Mesenteric fat pad (tissue), 1 donor: ENCODE data around the gene CMIP. TPM values are rescaled to one million over a fixed set of nuclear protein-coding genes. Genes with fewer than 3 reads are reported as not detected.

Experiments
- DNase-seq: peaks from one replicate; pipeline ENCODE4 v3.0.0-alpha.2; 2020; ENCODE audit warnings: low spot score
- total RNA-seq: library from RNA; stranded (reverse); fragmentation: NEBNext Ultra II Directional; extraction: Animal tissue kit (Norgen Biotek cat#: 25700); gene quantifications from one replicate; pipeline ENCODE4 v1.2.1, GENCODE V29; 2021
- donor health status: DM: yes; HTN: yes; CAD: no.

The CMIP gene
- total RNA-seq, 1 donor from 2014 or later = 68.4 TPM

DNA sequence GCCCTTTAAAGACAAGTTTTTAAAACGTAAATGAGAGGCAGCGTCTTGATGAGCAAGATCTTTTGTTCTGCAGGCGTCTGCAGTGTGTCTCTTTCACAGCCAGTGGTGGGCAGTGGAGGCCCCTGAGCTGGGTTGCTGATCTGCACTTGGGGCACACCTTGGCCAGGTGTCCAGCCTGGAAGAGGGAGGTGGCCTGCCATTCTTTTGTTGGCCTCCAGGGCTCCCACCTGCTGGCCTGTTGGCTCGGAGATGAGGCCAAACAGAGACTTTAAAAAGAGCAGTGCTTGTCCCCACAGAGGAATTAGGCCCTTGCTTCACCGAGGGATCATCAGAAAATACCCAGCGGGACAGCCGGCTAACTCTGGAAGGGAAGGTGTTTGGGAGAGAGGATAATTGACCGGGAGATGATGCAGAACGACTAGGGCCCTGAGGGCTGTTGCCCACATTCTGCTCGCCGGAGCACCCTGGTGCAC lies 188.6 kb downstream of the CMIP start:
- DNase-seq = no peak

DNA sequence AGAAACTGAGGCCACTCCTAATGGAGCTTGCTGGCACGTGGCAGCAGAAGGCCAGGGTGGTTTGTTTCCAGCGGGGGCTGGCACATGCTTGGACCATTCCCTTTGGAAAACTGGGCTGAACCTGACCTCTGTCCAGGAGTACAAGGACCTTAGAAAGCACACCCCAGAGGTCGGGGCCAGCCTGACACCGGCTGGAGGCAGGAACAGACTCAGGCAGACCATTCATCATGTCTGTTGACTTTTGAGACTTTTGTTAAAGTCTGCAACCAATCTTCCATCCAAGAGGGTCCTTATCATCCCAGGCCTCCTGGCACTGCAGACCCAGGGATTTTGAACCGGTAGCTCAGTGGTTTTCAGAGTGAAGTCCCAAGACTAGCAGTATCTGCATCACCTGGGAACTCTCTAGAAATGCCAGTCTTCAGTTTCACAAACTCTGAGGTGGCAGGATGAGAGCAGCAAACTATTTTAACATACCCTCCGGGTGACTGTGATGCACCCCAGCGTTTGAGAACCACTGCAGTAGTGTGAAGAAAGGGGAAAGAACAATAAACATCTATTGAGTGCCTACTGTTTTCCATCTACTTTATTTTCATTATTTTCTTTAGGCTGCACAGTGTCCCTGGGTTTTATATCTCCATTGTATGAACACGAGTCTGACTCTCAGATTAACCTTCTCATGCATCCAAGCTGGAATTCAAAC lies 189.2 kb downstream of the CMIP start:
- DNase-seq = no peak

DNA sequence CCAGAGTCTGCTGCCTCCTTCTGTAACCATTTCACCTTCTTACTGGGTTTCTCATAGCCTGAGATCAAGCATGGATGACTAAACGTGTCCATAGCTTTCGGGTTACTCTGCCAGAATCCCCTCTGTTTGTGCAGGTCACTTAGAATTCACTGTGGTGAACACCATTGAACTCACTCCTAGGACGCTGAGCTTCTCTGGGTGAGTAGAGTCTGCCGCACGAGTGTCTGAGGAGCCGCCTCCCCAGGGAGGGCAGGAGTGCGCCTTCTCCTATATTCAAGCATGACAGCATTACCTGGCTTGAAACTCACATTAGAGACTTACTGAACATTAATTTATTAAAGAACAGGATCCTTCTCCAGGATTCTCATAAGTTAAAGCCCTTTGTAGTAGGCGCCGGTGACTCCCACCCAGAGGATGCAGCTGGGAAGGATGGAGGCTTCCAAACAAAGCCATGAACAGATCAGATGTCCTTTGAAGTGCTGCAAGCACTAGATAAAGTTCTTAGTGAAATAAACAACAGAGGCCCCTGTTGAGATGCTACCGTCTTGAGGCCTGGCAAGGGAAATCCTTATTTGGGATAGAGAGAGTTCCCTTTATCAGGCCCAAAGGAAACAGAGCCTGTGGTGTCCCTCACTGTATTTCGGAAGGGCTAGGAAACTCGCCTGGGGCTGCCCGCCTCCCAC lies 189.9 kb downstream of the CMIP start:
- DNase-seq = no peak

DNA sequence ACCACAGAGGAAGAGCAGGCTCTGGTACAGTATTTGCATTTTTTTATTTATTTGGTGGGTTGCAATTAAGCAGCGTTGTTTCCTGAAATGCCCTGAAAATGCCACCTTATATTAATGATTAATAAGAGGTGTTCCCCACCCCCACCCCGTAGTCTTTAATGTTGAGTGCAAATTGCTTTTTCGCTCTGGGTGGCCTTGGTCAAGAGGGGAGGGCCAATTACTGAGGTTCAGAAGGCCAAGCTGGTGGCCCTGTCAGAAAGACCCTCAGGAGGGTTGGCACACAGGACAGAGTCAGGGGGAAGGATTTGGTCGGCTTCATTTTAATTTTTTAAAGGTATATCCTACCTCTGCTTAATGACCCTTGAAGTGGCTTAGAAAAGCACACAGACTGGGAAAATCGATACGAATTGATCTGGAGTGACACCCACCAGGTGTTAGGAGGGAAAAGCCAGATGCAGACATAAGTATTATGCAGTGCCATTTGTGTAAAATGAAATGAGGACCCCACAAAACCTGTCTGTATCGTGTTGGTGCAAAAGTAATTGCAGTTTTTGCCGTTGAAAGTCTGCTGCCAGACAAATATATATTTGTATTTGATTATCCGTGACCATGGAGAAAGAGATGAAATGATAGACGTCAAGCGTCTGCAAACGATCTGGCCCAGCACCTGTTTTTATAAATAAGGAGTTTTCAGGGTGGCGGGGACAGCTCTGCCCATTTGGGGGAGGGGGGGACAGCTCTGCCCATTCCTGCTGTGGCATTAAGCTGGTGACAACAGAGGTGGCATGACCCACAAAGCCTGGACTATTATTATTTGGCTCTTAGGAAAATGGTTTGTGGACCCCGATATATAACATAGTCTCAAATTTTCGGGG lies 190.7 kb downstream of the CMIP start:
- DNase-seq = no peak

DNA sequence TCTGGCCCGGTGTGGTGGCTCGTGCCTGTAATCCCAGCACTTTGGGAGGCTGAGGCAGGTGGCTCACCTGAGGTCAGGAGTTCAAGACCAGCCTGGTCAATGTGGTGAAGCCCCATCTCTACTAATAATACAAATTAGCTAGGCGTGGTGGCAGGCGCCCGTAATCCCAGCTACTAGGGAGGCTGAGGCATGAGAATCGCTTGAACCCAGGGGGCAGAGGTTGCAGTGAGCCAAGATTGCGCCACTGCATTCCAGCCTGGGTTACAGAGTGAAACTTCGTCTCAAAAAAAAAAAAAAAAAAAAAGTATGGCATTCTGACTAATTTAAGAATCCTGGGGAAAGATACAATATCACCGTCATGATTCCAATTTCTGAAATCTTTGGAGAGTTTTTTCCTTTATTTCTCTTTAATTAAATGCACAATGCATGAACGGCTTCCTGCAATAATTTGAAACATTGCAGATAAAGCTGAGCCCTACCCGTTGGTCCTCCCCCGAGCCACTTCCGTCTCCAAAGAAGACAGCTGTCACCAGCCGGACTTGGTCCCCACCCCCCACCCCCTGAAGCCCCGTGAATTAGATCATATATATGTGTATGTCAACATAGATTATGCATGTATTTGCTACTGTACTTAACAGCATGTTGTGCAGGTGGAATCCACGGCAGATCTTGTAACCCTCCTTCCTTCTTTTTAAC lies 191.8 kb downstream of the CMIP start:
- no peak for DNase-seq

DNA sequence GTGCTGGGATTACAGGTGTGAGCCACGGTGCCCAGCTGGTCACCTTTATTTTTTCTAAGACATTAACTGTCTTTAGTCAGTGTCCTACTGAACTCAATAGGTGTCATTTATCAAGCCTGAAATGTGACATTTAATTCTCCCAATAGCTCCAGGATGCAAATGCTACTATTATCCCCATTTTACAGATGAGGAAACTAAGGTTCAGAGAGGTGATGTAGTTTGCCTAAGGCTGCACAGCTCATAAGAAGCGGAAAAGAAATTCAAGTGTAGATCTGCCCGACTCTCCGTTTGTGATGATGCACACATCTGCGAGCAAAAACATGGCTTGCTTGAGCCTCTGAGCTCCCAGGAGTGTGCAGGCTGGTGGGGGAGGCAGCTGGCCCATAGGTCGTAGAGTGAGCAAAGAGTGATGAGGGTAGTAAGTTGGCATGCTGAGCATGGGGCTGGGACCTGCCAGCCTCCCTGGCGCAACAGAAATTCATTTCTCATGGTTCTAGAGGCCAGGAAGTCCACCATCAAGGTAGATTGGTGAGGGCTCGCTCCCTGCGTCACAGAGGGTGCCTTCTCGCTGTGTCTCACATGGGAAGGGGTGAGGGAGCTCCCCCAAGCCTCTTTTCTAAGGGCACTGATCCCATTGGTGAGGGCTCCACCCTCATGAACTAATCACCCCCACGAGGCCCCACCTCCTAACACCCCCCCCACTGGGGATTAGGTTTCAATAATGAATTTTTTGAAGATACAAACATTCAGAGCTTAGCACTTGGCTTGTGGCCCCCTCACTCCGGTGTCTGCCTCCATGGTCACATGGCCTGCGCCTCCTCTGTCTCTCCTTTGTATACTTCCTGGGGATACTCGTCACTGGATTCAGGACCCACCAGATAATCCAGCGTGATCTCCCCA lies 193.0 kb downstream of the CMIP start:
- no peak for DNase-seq

DNA sequence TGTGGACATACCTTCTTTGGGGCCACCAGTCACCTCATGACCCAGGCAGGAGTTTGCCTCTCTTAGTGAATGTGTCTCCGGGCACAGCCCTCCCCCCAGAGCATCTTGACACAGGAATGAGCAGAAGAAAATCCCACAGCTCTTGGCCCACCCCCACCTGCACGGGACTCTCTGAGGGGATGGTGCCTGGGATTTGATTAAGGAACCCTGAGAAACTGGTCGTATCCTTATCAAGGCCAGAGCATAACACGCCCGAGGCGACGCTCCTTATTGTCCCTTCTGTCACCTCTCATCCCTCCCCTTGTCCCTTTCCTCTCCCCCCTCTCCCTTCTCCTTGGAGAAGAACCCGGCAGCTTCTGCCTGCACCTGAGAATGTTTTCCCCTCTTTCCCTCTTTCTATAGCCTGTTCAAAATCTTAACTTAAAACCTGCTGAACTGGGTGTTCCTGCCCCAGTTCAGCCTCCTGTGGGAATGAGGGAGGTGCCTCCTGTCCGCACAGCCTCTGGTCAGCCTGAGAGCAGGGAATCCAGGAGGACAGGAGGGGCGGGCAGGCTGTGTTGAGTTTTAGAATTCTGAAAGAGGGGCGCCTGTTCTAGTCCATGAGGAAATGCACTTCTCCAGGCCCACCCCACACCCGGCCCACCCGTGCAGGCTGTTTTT lies 193.8 kb downstream of the CMIP start:
- DNase-seq = no peak

DNA sequence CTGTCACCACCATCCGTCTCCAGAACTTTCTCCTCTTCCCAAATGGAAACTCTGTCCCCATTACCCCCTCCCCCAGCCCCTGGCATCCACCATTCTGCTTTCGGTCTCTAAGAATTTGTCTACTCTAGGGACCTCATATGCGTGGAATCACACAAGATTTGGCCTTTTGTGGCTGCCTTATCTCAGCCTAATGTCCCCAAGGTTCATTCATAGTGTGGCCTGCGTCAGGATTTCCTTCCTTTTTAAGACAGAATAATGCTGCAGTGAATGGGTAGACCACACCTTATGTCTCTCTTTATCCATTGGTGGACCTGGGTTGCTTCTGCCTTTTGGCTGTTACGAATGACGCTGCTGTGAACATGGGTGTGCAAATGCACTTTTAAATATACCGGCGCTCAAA lies 194.7 kb downstream of the CMIP start:
- no peak for DNase-seq

DNA sequence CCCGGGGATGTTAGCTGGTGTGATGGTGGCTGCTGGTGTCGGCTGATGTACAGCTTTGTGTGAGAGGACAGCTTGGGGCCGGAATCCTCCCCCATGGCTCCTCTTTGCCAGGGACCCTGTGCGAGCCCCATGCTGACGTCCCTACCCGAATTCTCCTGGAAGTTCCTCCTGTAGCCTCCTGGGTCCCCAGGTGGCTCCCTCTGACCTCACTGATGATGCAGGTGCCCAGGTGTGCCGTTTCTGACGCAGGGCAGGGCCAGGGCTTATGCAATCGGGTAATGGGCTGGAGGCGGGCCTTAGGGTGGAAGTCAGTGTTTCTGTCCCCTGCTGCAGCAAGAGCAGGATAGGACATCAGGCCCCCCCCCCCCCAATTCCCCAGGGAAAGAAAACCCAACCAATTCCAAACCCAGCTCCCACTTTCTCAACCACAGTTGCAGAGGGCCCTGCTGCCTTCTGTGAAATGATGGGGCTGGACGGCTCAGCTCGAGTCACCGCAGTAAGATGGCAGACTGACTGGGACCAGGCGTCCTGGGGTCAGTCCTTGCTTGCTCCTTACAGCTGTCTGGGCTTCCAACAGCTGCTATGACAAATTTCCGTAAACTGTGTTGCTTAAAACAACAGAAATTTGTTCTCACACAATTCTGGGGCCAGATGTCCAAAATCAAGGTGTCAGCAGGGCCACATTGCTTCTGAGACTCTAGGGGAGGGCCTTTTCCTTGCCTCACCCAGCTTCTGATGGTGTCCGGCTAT lies 195.5 kb downstream of the CMIP start:
- DNase-seq = no peak

DNA sequence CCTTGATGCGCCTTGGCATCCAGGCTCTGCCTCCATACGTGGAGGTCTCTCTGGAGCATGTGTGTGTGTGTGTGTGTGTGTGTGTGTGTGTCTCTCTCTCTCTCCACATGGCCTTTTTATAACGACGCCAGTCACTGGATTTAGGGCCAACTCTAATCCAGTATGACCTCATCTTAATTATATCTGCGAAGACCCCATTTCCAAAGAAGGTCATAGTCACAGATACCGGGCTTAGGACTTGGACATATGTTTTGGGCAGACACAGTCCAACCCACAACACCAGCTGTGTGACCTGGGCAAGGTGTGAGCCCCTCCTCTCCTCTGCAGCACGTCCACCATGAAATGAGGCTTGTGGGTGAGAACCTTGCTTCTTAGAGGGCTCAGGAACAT lies 196.1 kb downstream of the CMIP start:
- no peak for DNase-seq

DNA sequence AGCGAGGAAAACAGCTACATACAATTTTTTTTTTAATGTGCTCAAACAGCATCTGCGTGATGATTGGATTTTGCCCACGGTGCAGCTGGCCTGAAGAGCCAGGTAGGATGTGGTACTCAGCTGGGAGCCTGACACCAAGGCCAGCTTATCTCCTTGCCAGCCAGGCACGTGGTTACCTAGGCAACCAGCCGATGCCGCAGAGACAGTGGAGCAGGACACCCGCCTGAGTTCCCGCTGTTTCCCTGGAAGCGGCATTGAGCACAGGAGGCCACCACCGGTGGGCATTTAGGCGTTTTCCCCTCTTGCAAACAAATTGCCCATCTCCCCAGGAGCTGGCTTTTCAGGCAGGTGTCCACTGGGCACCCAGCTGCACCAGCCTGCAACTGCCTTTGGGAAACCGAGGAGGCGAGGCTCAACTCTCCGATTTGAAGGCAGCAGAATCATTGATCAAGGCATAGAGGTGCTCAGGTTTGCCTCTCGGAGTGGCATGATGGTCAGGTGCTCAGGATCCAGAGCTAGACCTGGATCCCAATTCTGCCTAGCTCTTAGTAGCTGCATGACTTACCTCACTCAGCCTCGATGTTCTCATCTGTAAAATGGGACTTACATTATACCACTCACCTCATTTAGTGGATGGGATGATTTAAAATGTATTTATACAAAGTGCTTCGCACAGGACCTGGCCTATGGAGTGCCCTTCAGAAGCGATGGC lies 196.9 kb downstream of the CMIP start:
- DNase-seq = no peak

DNA sequence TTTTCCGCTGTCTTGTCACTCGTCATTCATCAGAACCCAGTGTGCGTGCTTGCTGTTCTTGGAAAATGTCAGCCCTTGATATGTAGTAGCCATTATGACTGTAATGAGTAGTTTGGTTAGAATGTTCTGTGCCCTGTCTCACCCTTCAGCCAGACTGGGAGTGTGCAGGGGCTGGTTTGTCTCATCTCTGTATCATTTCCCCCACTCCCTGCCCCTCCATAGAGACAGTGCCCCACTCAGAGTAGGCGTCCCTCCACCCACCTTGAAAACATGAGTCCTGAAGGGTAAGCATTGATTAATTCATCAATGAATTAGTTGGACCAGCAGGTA lies 197.5 kb downstream of the CMIP start:
- DNase-seq = no peak

DNA sequence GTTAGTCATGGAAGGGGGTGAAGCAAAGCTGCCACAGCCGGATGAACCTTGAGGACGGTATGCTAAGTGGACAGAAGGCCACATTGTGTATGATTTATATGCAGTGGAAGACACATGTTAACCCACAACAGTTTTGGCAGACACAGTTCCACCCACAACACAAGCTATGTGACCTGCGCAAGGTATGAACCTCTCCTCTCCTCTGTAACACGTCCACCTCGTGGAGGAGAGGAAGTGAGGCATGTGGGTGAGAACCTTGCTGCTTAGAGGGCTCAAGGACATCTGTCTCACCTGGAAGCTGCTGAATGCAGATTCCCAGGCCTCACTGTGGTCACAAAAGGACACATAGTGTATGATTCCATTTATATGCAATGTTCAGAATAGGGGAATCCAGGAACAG lies 198.3 kb downstream of the CMIP start:
- DNase-seq = no peak

DNA sequence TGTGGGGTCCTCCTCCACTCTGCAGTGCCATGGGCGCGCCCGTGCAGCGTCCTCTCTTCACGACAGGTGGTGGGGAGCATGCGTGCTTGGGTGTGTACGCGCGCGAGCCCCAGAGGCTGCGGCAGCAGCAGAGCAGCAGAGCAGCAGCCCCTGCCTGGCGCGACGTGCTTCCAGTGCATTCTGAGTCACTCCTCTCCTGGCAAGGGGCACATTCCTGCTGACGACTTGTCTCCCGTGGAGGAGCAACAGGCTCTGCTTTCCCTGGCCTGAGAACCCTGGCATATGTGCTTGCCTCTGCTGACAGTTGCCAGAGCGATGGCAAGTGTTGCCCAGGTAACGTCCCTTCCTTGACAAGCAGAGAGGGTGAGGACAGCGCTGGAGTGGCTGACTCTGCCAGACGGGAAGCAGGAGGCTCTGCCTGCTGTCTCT lies 200.7 kb downstream of the CMIP start:
- DNase-seq = no peak

DNA sequence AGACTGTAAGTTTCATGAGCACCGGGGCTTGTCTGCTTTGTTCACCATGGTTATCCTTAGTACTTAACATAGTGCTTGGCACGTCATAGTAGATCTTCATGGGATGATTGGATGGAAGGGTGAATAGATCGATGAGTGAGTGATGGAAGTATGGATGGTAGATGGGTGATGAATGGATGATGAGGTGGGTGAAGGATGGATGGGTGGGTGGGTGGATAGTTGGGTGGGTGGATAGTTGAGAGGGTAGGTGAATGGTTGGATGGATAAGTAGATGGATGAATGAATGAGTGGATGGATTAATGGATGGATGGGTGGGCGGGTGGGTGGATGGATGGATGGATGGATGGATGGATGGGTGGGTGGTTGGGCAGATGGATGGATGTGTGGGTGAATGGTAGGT lies 201.3 kb downstream of the CMIP start:
- no peak for DNase-seq

DNA sequence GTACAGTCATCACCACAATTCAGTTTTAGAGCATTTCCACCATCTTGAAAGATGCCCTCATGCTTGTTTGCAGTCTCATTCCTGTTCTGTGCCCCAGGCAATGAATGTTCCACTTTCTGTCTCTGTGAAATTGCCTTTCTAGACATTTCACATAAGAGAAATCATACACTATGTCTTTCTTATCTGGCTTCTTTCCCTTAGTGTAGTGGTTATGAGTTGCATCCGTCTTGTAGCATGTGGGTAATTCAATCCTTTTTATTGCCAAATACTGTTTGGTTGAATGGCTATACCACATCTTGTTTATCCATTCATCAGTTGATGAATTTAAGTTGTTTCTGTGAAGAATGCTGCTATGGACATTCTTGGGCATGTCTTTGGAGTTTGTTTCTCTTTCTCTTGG lies 202.0 kb downstream of the CMIP start:
- no peak for DNase-seq

DNA sequence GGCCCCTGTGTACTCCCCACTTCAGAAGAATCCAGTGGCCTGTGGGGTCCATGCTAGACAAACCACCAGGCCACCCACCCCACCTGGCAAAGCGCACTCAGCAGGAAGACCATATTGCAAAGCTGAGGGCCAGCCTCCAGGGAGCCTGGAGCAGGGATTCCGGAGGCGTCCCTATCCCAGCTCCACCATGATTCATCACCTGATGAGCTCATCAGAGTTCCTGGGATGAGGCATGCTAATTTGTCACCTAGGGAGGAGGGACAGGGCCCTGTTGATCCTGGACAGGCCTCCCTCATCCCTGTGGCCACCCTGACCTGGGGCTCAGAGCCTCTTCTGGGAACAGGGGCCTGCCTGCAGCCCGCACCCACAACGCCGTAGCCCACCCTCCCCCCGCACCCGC lies 202.9 kb downstream of the CMIP start:
- no peak for DNase-seq

DNA sequence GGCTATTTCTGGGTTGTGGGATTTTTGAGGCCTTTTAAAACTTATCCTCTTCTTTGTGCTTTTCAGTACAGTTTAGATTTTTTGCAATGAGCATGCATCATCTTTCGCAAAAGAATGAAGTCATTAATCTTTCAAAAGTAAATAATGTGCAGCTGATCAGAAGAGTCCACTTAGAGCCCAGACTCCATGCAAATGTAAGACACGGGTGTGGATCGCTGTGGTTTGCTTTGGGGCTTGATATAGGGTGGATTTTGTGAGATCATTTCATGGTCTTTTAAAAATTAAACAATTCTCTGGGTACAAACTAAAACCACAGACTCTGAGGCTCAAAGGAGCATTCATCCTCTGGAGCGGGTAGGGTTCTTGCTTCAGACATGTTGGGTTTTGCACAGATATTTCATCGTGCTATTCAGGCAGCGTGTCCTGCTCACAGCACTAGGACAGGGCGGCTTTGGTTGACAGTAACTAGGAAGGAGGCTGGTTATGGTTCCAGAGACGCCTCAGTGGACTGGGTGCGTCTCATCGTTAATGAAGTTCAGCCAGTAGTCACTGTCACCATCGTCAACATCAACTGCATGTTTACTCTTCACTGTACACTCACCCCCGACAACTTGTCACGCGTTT lies 205.1 kb downstream of the CMIP start:
- no peak for DNase-seq
